GM19395 (cell line): Measurements from ENCODE around the gene PRDX2.

Experiments used
- ATAC-seq: cut with Tn5 transposase; IDR thresholded peaks from one replicate; pipeline ENCODE4 v1.9.1; 2021; ENCODE audit warnings: mild to moderate bottlenecking, moderate library complexity; ENCODE audit not compliant: unreplicated experiment

Gene PRDX2

GRCh38 chr19:12782424-12783290, 18.9 kb downstream of the PRDX2 start:
- ATAC-seq = no peak

- ATAC-seq = no peak
These were observed 19.5 kb downstream of the PRDX2 start for GRCh38 chr19:12782174-12782423.

GRCh38 chr19:12779162-12779993, 22.2 kb downstream of the PRDX2 start:
- ATAC-seq = no peak

GRCh38 chr19:12778905-12779161, 22.8 kb downstream of the PRDX2 start:
- ATAC-seq = no peak

- ATAC-seq = no peak
These were observed 23.3 kb downstream of the PRDX2 start for GRCh38 chr19:12778017-12778904.

GRCh38 chr19:12777217-12778016, 24.2 kb downstream of the PRDX2 start:
- ATAC-seq = no peak

GRCh38 chr19:12774588-12775555, 26.7 kb downstream of the PRDX2 start, which contains the start of gene HOOK2:
Gene HOOK2, minus strand, starts transcription at chr19:12775552. Its CDS starts 103 bp downstream, at chr19:12775449.
- ATAC-seq = no peak

GRCh38 chr19:12773571-12773970, 28.0 kb downstream of the PRDX2 start:
- no peak for ATAC-seq

- no peak for ATAC-seq
These were observed 29.3 kb downstream of the PRDX2 start for GRCh38 chr19:12772323-12772722.

GRCh38 chr19:12770922-12771321, 30.7 kb downstream of the PRDX2 start:
- ATAC-seq = no peak

GRCh38 chr19:12769689-12770088, 31.9 kb downstream of the PRDX2 start:
- ATAC-seq = no peak

GRCh38 chr19:12767666-12768065, 33.9 kb downstream of the PRDX2 start:
- ATAC-seq = no peak

- no peak for ATAC-seq
These were observed 34.5 kb downstream of the PRDX2 start for GRCh38 chr19:12767150-12767549.

- no peak for ATAC-seq
These were observed 35.5 kb downstream of the PRDX2 start for GRCh38 chr19:12766051-12766521.

- no peak for ATAC-seq
These were observed 36.9 kb downstream of the PRDX2 start for GRCh38 chr19:12764698-12765097.

GRCh38 chr19:12763100-12763499, 38.5 kb downstream of the PRDX2 start:
- no peak for ATAC-seq

- ATAC-seq = no peak
These were observed 41.9 kb downstream of the PRDX2 start for GRCh38 chr19:12759686-12760085.

- no peak for ATAC-seq
These were observed 43.9 kb downstream of the PRDX2 start for GRCh38 chr19:12757544-12758274.
